Lower leg skin (tissue), 4 donors: ENCODE measurements around the gene SLC35A4. TPM values are rescaled to one million over a fixed set of nuclear protein-coding genes. Genes with fewer than 3 reads are reported as not detected.

Experiments
- DNase-seq, 2 donors: peaks; one replicate each; pipeline ENCODE4 v3.0.0-alpha.2; 2019; ENCODE audit warnings: low spot score in 2 of 2
- H3K4me3 ChIP-seq: fragments of 200-600 bp; sonication (generic); 2 replicates; pipeline ENCODE4 v1.5.1; 2017; ENCODE audit warnings: mild to moderate bottlenecking, low read depth; ENCODE audit not compliant: poor library complexity, severe bottlenecking
- CTCF ChIP-seq, 3 donors: fragments of 450-650 bp; IDR thresholded peaks; one replicate each; pipeline ENCODE4 v1.5.1; 2016; ENCODE audit warnings: antibody characterized with exemption in 3 of 3, mild to moderate bottlenecking in 3 of 3, moderate library complexity in 2 of 3
- POLR2A ChIP-seq, 2 donors: fragments of 450-650 bp; IDR thresholded peaks; one replicate each; pipeline ENCODE4 v1.6.1; 2016 to 2017; ENCODE audit warnings: antibody characterized with exemption in 2 of 2, mild to moderate bottlenecking in 1 of 2, moderate library complexity in 1 of 2
- WGBS, 2 donors: methylation state at CpG; one replicate each; pipeline ENCODE4 v1.1.5; 2018; 5-methylcytosine and 5-hydroxymethylcytosine counted together
- intact Hi-C: fragments of 100-400 bp; cut with DNase I; formaldehyde crosslinking; loops from one replicate; pipeline ENCODE4 v1.15.0; 2023; ENCODE audit warnings: low total_unique reads
- total RNA-seq, 4 donors: library from RNA; depleted of rRNA; stranded (reverse); fragments of >200 nt; gene quantifications; one replicate each; pipeline ENCODE4 v1.1.0, GENCODE V29; 2016

Gene SLC35A4
- total RNA-seq, 4 donors from 2014 or later: 59.7 to 86.4 (median 68.2) TPM

- H3K4me3 ChIP-seq: no peak overlapping the region
- TF ChIP-seq POLR2A (IDR thresholded peaks at IDR 0.05) (no peak), CTCF (IDR thresholded peaks at IDR 0.05) (no peak)
- WGBS, 2 donors: 90 to 91% methylated on average over 10 of the region's 10 CpGs
- intact Hi-C loops: loop anchor here (10.0 kb wide), 1 partner anchor 75 kb away; the partner anchor contains the start of genes CD14 and TMCO6
- no peak for DNase-seq
Observed at GRCh38 chr5:140560227-140560626, 4.4 kb upstream of the SLC35A4 start.

- intact Hi-C loops: loop anchor here (10.0 kb wide), 1 partner anchor 73 kb away; the partner anchor contains the start of genes CD14 and TMCO6
- WGBS, 2 donors: 86 to 90% methylated on average over 6 to 10 of the region's 10 CpGs
- no peak for DNase-seq
Observed at GRCh38 chr5:140561753-140562523, 2.7 kb upstream of the SLC35A4 start.

GRCh38 chr5:140563596-140563995 lies 1.0 kb upstream of the SLC35A4 start:
- intact Hi-C loops: loop anchor here (10.0 kb wide), 1 partner anchor 71 kb away; the partner anchor contains the start of genes CD14 and TMCO6
- 59 to 61% methylated on average over 8 of the region's 8 CpGs for WGBS, 2 donors
- DNase-seq: no peak
- TF ChIP-seq CTCF (IDR thresholded peaks at IDR 0.05) (no peak), POLR2A (IDR thresholded peaks at IDR 0.05) (no peak)
- H3K4me3 ChIP-seq: peak overlapping the region; percentile 30

More at GRCh38 chr5:140561753-140562523, 2.7 kb upstream of the SLC35A4 start:
- TF ChIP-seq CTCF (IDR thresholded peaks at IDR 0.05) (no peak), POLR2A (IDR thresholded peaks at IDR 0.05) (no peak)
- no peak overlapping the region for H3K4me3 ChIP-seq

GRCh38 chr5:140565024-140565779 lies 574 bp downstream of the SLC35A4 start:
- TF ChIP-seq CTCF (IDR thresholded peaks at IDR 0.05) (no peak), POLR2A (IDR thresholded peaks at IDR 0.05) (no peak)
- peak overlapping the region; percentile 26 for H3K4me3 ChIP-seq
- WGBS, 2 donors: 4% methylated on average over 13 of the region's 13 CpGs
- DNase-seq: no peak
- intact Hi-C loops: loop anchor here (10.0 kb wide), 1 partner anchor 70 kb away; the partner anchor contains the start of genes CD14 and TMCO6

GRCh38 chr5:140565780-140566095 lies 1.1 kb downstream of the SLC35A4 start:
- H3K4me3 ChIP-seq: no peak overlapping the region
- peak in 1 of 2 donors; percentile 59 for DNase-seq
- intact Hi-C loops: loop anchor here (10.0 kb wide), 1 partner anchor 69 kb away; the partner anchor contains the start of genes CD14 and TMCO6
- TF ChIP-seq POLR2A (IDR thresholded peaks at IDR 0.05) (no peak), CTCF (IDR thresholded peaks at IDR 0.05) (no peak)
- 47 to 50% methylated on average over 4 of the region's 4 CpGs for WGBS, 2 donors
